HG03108 (cell line): Measurements from ENCODE around the gene S1PR4.
"Not testable (repeated sequence)": the region's sequence is repeated elsewhere in the genome, so short reads cannot be mapped to it uniquely, and the experiment has no call there.

Experiments used
- ATAC-seq: cut with Tn5 transposase; IDR thresholded peaks from one replicate; pipeline ENCODE4 v1.9.1; 2021; ENCODE audit warnings: moderate library complexity; ENCODE audit not compliant: unreplicated experiment

S1PR4 gene

DNA sequence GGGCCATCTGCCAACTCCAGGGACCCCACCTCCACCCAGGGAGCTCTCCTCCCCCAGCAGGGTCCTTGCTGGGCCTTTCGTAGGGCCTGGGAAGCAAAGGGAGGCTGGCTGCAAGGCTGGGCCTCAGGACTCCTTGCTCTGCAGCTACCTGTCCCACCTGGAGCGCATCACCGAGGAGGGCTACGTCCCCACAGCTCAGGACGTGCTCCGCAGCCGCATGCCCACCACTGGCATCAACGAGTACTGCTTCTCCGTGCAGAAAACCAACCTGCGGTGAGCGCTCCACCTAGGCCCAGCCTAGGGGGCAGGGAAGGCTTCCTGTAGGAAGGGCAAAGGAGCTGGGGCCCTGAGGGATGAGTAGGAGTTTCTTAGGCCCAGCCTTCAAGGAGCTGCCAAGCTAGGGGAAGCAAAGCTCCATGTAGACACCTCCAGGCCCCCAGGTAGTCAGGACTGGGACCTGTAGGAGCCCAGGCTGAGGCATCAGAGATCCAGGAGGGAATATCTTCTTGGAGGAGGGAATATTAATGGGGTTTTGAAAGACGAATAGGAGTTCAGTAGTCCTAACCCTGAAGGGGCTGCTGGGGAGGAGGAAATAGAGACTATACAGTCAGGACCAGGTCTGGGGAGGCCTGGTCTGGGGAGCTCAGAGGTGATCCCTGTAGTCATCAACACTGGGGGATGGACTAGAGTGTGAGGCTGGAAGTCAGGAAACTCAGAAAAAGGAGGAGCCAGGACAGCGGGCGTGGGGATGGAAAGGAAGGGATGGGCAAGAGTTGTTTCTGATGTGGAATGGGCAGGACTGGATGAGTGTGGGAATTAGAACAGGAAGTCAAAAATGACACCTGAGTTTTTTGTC, 26.8 kb upstream of the S1PR4 start:
- ATAC-seq = no peak

DNA sequence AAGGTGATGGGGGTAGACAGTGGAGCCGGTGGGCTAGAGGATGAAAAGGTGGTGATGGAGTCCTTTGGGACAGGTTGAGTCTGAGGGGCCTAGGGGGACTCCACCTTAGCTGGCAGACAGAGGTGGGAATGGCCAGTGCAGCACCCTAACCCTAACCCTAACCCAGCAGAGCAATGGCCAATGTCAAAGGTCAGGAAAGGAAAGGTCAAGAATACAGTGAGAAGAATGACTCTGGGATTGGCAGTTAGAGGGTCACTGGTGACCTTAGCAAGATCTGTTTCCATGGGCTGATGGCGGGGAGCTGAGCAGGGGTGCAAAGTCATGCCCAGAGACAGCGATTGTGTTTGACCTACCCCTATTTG, 26.2 kb upstream of the S1PR4 start:
- no peak for ATAC-seq

DNA sequence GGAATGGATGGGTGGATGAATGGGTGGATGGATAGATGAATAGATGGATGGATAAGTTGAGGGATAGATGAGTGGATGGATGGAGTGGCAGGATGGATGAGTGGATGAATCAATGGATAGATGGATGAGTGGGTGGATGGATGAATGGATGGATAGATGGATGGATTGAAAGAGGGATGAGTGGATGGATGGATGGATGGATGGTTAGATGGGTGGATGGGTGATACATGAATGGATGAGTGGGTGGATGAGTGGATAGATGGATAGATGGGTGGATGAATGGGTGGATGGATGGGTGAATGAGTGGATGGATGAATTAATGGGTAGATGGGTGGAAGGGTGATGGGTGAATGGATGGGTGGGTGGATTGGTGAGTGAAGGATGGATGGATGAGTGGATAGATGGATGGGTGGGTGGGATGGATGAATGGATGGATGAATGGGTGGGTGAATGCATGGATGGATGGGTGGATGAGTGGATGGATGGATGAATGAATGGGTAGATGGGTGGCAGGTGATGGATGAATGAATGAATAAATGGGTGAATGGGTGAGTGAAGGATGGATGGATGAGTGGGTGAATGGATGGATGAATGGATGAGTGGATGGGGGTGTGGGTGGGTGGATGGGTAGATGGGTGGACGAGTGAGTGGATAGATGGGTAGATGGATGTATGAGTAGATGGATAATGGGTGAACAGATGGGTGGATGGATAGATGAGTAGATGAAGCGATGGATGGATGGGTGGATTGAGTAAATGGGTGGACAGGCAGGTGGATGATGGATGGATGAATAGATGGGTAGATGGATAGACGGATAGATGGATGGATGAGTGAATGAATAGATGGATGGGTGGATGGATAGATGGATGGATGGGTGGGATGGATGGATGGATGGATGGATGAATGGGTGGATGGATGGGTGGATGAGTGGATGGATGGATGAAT, 25.0 kb upstream of the S1PR4 start:
- no peak for ATAC-seq

DNA sequence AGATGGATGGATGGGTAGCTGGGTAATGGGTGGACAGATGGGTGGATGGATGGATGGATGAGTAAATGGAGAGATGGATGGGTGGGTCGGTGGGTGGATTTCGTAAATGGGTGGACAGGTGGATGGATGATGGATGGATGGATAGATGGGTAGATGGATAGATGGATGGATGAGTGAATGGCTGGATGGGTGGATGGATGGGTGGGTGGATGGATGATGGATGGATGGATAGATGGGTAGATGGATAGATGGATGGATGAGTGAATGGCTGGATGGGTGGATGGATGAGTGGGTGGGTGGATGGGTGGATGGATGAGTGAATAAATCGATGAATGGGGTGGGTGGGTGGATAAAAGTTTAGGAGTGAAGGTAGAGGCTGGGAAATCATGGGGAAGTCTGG, 24.1 kb upstream of the S1PR4 start:
- ATAC-seq = not testable (repeated sequence)

DNA sequence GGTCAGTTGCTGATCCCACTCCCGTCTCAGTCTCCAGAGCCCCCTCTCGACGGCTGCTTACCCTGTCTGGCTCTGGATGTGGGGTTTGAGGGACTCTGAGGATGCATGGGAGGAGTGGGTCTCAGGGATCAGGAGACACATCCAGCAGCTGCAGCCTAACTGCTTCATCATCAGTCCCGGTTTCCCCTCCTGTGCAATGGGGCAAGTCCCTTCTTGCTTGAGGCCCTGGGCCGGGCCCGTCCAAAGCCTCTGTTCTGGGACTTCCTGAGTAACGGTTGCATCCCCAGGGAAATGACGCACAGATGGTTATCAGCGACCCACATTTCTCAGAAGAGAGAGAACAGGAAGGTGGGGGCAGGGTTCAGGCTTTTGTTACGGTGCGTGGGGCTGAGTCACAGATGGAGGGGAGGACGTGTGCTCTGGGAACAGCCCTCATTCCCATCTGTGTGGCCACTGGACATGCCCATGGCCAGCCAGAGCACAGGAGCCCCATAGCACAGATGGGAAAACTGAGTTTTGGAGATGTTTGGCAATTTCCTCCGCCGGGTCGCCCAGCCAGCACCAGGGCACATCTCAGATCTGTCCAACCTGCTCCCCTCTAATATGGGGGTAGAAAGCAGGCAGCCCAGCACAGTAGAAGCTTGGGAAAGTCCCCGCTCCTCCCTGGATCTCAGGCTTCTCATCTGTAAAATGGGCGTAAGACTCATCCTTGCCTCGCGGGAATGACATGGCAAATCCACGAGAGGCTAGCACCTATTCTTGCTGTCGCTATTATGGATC, 23.4 kb upstream of the S1PR4 start:
- ATAC-seq = peak; percentile 84

DNA sequence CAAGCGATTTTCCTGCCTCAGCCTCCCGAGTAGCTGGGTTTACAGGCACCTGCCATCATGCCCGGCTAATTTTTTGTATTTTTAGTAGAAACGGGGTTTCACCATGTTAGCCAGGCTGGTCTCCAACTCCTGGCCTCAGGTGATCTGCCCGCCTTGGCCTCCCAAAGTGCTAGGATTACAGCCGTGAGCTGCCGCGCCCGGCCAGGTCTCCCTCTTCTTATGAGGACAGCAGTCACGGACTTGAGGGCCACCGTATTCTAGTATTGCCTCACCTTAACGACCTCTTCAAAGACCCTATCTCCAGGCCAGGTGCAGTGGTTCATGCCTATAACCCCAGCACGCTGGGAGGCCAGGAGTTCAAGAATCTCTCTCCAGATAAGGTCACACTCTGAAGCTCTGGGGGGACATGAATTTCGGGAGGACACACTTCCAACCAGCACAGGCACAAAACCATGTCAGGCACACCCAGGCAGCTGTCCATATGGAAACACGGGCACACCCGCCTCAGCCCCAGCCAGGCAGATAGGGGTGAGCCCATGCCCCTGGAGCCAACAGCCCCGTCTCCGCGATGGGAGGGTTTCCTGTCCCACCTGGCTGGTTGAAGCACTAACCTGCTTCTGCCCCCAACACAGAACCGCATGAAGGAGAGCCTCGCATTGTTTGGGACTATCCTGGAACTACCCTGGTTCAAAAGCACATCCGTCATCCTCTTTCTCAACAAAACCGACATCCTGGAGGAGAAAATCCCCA, 21.3 kb upstream of the S1PR4 start:
- no peak for ATAC-seq

DNA sequence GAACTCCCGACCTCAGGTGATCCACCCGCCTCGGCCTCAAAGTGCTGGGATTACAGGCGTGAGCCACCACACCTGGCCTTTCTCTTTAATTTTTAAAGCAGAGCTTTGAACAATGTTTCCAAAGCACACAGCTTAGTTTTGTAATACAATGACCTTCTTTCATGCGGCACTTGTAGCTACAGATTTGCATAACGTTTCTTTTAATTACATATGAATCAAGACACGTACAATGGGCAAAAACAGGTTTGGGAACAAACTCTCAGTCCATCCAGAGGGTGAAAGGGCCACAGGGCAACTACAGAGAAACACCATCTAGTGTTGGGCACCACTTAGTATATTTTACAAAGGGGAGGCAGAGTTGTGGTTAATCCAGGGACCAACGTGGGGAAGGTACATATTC, 19.0 kb upstream of the S1PR4 start:
- no peak for ATAC-seq

DNA sequence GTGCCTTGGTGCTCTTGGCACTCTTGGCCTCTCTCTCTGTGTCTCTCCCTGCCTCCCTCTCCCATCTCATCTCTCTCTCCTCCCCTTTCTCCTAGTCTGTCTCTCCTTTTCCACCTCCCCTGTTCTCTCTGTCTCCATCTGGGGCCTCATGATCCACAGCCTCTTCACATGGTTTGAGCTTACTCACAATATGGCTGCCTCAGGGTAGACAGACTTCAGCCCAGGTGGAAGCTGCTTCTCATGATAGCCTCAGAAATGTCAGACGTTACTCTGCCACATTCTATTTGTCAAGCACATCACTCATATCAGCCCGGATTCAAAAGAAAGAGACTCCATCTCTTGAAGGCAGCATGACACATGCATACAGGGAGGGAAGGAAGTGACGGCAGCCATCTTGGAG, 18.4 kb upstream of the S1PR4 start:
- no peak for ATAC-seq

DNA sequence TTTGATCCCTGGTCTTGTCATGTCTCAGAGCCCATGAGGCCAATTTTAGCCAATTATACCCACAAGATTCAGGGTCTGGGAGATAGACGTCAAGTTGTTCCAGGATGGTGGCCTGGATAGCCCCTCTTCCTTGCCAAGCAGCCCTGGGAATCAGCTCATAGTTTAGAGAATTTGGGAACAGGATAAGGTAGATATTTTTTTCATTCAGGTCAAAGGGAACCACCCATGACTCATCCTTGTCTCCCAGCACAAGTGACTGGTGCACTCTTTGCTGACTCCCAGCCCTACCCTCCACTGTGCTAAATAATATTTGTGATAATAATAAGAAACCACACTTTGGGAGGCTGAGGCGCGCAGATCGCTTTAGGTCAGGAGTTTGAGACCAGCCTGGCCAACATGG, 17.1 kb upstream of the S1PR4 start:
- no peak for ATAC-seq

DNA sequence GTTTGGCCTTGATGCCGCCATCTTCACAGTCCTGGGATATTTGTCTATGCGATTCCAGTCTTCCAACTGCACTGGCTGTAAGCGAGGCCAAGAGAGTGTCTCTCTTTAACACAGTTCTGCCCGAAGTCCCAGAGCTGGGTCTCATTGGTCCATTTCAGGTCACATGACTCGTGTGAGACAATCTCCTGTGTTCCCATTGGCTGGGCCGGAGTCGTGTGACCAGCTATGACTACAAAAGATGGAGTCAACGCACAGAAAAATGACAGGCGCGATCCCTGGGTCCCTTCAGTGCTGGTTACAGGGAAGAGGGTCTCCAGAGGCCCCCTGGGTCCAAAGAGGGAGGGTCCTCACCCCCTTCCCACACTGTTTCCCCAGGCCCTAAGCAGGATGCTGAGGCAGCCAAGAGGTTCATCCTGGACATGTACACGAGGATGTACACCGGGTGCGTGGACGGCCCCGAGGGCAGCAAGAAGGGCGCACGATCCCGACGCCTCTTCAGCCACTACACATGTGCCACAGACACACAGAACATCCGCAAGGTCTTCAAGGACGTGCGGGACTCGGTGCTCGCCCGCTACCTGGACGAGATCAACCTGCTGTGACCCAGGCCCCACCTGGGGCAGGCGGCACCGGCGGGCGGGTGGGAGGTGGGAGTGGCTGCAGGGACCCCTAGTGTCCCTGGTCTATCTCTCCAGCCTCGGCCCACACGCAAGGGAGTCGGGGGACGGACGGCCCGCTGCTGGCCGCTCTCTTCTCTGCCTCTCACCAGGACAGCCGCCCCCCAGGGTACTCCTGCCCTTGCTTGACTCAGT, 15.9 kb upstream of the S1PR4 start:
- no peak for ATAC-seq

DNA sequence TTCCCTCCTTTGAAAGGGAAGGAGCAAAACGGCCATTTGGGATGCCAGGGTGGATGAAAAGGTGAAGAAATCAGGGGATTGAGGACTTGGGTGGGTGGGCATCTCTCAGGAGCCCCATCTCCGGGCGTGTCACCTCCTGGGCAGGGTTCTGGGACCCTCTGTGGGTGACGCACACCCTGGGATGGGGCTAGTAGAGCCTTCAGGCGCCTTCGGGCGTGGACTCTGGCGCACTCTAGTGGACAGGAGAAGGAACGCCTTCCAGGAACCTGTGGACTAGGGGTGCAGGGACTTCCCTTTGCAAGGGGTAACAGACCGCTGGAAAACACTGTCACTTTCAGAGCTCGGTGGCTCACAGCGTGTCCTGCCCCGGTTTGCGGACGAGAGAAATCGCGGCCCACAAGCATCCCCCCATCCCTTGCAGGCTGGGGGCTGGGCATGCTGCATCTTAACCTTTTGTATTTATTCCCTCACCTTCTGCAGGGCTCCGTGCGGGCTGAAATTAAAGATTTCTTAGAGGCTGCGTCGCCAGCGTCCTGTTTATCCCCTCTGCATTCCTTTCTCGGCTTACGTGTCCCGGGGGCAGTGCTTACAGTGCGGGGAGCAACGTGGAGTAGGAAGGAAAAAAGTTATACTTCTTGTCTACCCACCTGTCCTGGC, 15.2 kb upstream of the S1PR4 start:
- ATAC-seq = no peak

DNA sequence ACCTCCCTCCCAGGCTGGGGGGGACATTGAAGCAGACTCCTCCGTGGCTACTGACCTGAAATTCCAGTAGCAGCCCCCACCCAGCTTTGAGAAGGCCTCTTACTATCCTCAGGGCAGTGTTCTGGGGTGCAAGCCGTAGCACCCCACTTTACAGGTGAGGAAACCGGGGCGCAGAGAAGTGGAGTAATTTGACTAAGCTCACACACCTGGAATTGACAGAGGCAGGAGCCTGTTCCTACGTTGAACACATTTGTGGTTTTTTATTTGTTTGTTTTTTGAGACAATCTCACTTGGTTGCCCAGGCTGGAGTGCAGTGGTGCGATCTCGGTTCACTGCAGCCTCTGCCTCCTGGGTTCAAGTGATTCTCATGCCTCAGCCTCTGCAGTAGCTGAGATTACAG, 14.6 kb upstream of the S1PR4 start:
- ATAC-seq = no peak

DNA sequence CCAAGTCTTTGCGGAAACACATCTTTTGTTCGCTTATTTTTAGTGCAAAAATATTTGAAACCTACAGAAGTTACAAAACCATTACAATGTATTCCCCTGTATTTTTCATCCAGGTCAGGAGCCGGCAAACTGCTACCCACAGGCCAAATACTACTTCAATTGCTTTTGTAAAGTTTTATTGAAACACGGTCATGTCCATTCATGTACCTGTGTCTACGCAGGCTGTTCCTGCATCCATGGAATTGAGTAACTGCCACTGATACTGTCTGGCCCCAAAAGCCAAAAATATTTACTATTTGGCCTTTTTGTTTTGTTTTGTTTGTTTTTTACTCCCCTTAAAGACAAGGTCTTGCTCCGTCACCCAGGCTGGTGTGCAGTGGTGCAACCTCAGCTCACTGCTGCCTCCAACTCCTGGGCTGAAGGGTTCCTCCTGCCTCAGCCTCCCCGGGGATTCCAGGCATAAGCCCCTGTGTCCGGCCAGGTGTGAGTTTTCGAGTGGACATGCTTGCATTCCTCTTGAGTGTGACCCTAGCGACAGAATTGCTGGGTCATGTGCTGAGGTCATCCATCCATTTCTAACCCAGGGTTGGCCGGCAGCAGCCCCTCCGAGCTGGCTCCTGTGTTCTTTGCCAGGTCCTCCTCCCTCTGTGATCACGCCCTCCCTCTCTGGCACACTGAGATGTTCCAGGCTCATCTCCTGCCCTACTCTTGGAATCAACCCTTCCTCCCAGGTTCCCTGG, 10.9 kb upstream of the S1PR4 start:
- ATAC-seq = no peak

DNA sequence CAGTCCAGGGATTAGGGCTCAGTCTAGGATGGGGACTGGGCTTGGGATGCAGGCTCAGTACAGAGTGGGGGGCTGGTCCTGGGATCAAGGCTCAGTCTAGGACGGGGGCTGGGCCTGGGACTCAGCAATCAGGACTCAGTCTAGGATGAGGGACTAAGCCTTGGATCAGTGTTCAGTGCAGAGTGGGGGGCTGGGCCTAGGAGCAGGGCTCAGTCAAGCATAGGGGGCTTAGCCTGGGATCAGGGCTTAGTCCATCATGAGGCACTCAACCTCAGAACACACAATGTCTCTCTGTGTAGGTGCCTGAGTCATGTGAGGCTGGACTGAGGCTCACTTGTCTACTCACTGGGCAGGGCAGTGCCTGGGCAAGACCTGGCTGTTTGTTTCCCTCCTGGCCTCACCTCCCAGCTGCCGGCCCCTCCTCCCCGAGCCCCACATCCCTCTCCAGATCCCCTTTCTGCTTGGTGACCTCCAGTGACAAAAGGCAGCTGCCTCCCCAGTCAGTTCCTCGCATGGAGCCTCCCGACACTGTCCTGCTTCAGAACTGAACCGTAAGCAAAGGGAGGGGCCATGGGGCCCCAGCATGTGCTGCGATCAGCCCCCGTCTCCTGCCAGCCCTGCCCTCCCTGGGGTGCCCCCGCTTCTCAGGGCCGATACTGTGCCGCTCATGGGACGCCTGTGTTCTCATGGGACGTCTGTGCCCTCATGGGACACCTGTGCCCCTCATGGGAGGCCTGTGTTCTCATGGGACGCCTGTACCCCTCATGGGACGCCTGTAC, 6.5 kb upstream of the S1PR4 start:
- ATAC-seq = no peak

DNA sequence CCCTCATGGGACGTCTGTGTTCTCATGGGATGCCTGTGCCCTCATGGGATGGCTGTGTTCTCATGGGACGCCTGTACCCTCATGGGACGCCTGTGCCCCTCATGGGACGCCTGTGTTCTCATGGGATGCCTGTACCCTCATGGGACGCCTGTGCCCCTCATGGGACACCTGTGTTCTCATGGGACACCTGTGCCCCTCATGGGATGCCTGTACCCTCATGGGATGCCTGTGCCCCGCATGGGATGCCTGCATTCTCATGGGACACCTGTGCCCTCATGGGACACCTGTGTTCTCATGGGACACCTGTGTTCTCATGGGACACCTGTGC, 5.9 kb upstream of the S1PR4 start:
- ATAC-seq = not testable (repeated sequence)

DNA sequence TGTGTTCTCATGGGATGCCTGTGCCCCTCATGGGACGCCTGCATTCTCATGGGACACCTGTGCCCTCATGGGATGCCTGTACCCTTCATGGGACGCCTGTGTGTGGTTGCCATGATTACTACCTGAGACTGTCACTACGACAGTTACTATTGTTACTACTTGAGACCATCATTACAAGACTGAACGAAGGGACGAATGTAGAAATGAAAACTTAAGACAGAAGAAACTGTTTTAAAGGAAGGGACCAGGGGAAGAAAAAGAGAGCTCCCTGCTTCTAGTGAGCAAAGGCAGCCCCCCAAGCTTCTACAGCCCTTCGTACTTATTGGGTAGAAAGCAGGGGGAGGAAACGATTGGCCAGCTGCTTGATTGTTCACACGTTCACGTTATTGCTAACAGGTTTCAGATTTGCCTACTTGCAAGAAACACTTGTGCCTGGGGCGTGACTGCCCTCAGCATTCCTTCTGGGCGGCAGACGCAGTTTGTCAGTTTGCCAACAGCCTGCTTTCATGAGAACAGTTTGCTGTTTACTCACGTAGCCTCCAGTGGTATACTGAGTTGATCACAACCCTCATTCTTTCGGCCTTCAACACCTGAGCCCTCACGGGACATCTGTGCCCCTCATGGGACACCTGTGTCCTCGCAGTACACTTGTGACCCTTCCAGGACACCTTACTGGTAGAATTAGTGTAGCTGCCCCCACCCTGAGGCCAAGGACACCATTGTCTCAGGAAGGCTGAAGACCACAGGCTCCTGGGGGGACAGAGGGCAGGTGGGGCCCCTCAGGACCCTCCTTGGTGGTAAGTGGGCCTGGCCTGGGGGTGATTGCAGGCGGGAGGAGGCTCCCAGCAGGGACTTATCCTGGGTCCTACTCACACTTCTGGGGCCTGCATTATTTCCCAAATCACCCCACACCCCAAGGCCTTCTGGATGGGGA, 2.5 kb upstream of the S1PR4 start:
- no peak for ATAC-seq
